HG03097 (cell line): ENCODE measurements around the gene KYNU.
A peak's percentile ranks its signal among the peaks of the same experiment; 100 is the strongest.
"Not testable (repeated sequence)": the region's sequence is repeated elsewhere in the genome, so short reads cannot be mapped to it uniquely, and the experiment has no call there.

Experiments used
- ATAC-seq: cut with Tn5 transposase; IDR thresholded peaks from one replicate; pipeline ENCODE4 v1.9.1; 2021; ENCODE audit not compliant: unreplicated experiment, low FRiP score

Gene KYNU

GRCh38 chr2:143081616-143082015 is 204.2 kb downstream of the KYNU start:
- ATAC-seq: no peak

- peak; percentile 40 for ATAC-seq
Observed at GRCh38 chr2:143083636-143084035, 206.2 kb downstream of the KYNU start.

GRCh38 chr2:143084462-143084861 is 207.0 kb downstream of the KYNU start:
- no peak for ATAC-seq

GRCh38 chr2:143085125-143085784 is 207.8 kb downstream of the KYNU start:
- peak; percentile 58 for ATAC-seq

- ATAC-seq: no peak
Observed at GRCh38 chr2:143087033-143087432, 209.6 kb downstream of the KYNU start.

GRCh38 chr2:143088388-143088787 is 210.9 kb downstream of the KYNU start:
- no peak for ATAC-seq

- ATAC-seq: not testable (repeated sequence)
Observed at GRCh38 chr2:143089520-143089919, 212.1 kb downstream of the KYNU start.
